CD4-positive, alpha-beta T cell (primary cell): Measurements from ENCODE around the gene FASTK. TPM values are rescaled to one million over a fixed set of nuclear protein-coding genes. Genes with fewer than 3 reads are reported as not detected.

Source experiments
- ATAC-seq: fragments of 200-7000 bp; cut with Tn5 transposase; one replicate; pipeline ENCODE4 v1.10.0; 2022; ENCODE audit warnings: mild to moderate bottlenecking; ENCODE audit not compliant: poor library complexity
- CTCF ChIA-PET: fragments of 350-600 bp; sonication (Branson Sonifier 250); formaldehyde crosslinking; loops from one replicate; lab custom pipeline; 2021; ENCODE audit warnings: antibody characterized with exemption, inconsistent platforms; lab: Charles Lee
- POLR2A ChIA-PET: fragments of 350-600 bp; sonication (Branson Sonifier 250); formaldehyde crosslinking; loops from one replicate; lab custom pipeline; 2021; ENCODE audit warnings: antibody characterized with exemption, inconsistent platforms; lab: Charles Lee
- DNase-seq, 14 experiments: peaks; one replicate each; pipeline ENCODE4 v3.0.0-alpha.2; 2013 to 2020; ENCODE audit warnings: mixed read lengths in 2 of 14
- H3K27ac ChIP-seq, 2 donors: one replicate each; pipeline versions ENCODE4 v1.5.1 to v1.7.0; 2013; ENCODE audit warnings: low read length in 2 of 2, low read depth in 1 of 2, mild to moderate bottlenecking in 1 of 2
- H3K27me3 ChIP-seq, 2 experiments: 1 replicate in 1 of 2; 2 replicates in 1 of 2; pipeline versions ENCODE4 v1.6.1 to v1.7.0; 2013; ENCODE audit warnings: low read length in 2 of 2, control low read depth in 1 of 2, mild to moderate bottlenecking in 1 of 2, moderate library complexity in 1 of 2; ENCODE audit not compliant: insufficient read depth in 2 of 2, control insufficient read depth in 1 of 2
- H3K36me3 ChIP-seq: one replicate; pipeline ENCODE4 v1.6.1; 2013; ENCODE audit warnings: low read length, control low read depth; ENCODE audit not compliant: insufficient read depth
- H3K4me1 ChIP-seq: one replicate; pipeline ENCODE4 v1.6.1; 2013; ENCODE audit warnings: low read length, control low read depth; ENCODE audit not compliant: insufficient read depth
- H3K4me3 ChIP-seq: one replicate; pipeline ENCODE4 v1.5.1; 2013; ENCODE audit warnings: mild to moderate bottlenecking, low read length, moderate library complexity
- H3K9me3 ChIP-seq, 2 experiments: 1 replicate in 1 of 2; 2 replicates in 1 of 2; pipeline versions ENCODE4 v1.6.1 to v1.7.0; 2013; ENCODE audit warnings: low read length in 2 of 2, mild to moderate bottlenecking in 2 of 2, control low read depth in 1 of 2, moderate library complexity in 1 of 2; ENCODE audit not compliant: control insufficient read depth in 1 of 2, insufficient read depth in 1 of 2
- H3K27ac Mint-ChIP-seq: one replicate; pipeline ENCODE4 v1.8.0; 2020; ENCODE audit warnings: mixed read lengths
- H3K27me3 Mint-ChIP-seq: one replicate; pipeline ENCODE4 v1.8.0; 2021; ENCODE audit warnings: mixed read lengths
- H3K36me3 Mint-ChIP-seq: one replicate; pipeline ENCODE4 v1.8.0; 2021; ENCODE audit warnings: low read depth, mixed read lengths
- H3K4me1 Mint-ChIP-seq: one replicate; pipeline ENCODE4 v1.8.0; 2021; ENCODE audit warnings: low read depth, mixed read lengths
- H3K4me3 Mint-ChIP-seq: one replicate; pipeline ENCODE4 v1.8.0; 2020; ENCODE audit warnings: mild to moderate bottlenecking, mixed read lengths
- H3K9me3 Mint-ChIP-seq: one replicate; pipeline ENCODE4 v1.8.0; 2020; ENCODE audit warnings: mixed read lengths
- intact Hi-C, 2 experiments: fragments of 100-400 bp; cut with DNase I in 1 of 2; cut with micrococcal nuclease in 1 of 2; formaldehyde crosslinking; loops; one replicate each; pipeline versions ENCODE4 v1.15.1 to v1.9.0; 2023 to 2025; cut with DNase I, micrococcal nuclease
- total RNA-seq, 174 experiments: library from RNA in 2 of 174; stranded (reverse) in 2 of 174; gene quantifications; one replicate each; pipeline ENCODE4 v1.2.3 and lab custom pipeline; 2021 to 2026
- TF ChIP-seq, protein P1 (sequence below): fragments of 200-600 bp; IDR thresholded peaks from one replicate; pipeline ENCODE4 v1.8.0; 2022; ENCODE audit warnings: antibody characterized with exemption, mild to moderate bottlenecking

Gene FASTK
- total RNA-seq, 2 experiments from 2014 or later = 82.2 to 84.2 TPM

DNA sequence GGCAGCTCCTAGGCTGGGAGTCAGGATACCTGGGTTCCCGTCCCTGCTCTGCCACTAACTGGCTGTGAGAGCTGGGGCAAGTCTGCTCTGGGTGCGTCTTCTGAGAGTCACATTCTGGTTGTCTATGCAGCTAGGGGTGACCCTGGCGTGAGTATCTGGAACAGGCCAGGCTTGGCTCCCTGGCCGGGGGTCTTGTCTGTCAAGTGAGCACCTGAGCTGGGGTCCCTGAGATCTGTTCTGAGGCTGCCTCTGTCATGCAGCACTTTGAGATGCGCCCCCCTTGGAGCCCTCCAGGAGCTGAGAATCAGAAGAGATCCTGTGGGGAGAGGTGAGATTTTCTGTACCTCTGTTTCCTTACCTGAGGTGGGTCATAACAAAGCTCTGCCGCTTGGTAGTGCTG is 13.1 kb upstream of the FASTK start:
- ATAC-seq (no peak), DNase-seq (no peak)
- H3K9me3 ChIP-seq = no peaks in the 10 kb centered on the region
- H3K27me3 ChIP-seq = no peaks in the 10 kb centered on the region
- ChIA-PET POLR2A (no interaction called here), CTCF (interaction anchor here (1.2 kb wide), 1 partner anchor 30 kb away, joined by 3 read pairs; no protein-coding TSS in a partner anchor)
- Mint-ChIP-seq H3K36me3 (peaks cover 11% of the 10 kb centered on the region), H3K27ac (no peak overlapping the region), H3K4me1 (peaks cover 16% of the 10 kb centered on the region), H3K9me3 (no peaks in the 10 kb centered on the region), H3K27me3 (peaks cover 4% of the 10 kb centered on the region), H3K4me3 (no peak overlapping the region)
- H3K4me1 ChIP-seq = peaks cover 32% of the 10 kb centered on the region
- no peak overlapping the region for H3K4me3 ChIP-seq
- no peaks in the 10 kb centered on the region for H3K36me3 ChIP-seq
- H3K27ac ChIP-seq = no peak overlapping the region
- TF ChIP-seq, protein P1, sequence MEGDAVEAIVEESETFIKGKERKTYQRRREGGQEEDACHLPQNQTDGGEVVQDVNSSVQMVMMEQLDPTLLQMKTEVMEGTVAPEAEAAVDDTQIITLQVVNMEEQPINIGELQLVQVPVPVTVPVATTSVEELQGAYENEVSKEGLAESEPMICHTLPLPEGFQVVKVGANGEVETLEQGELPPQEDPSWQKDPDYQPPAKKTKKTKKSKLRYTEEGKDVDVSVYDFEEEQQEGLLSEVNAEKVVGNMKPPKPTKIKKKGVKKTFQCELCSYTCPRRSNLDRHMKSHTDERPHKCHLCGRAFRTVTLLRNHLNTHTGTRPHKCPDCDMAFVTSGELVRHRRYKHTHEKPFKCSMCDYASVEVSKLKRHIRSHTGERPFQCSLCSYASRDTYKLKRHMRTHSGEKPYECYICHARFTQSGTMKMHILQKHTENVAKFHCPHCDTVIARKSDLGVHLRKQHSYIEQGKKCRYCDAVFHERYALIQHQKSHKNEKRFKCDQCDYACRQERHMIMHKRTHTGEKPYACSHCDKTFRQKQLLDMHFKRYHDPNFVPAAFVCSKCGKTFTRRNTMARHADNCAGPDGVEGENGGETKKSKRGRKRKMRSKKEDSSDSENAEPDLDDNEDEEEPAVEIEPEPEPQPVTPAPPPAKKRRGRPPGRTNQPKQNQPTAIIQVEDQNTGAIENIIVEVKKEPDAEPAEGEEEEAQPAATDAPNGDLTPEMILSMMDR = no peak
- intact Hi-C loops = no loop called here

DNA sequence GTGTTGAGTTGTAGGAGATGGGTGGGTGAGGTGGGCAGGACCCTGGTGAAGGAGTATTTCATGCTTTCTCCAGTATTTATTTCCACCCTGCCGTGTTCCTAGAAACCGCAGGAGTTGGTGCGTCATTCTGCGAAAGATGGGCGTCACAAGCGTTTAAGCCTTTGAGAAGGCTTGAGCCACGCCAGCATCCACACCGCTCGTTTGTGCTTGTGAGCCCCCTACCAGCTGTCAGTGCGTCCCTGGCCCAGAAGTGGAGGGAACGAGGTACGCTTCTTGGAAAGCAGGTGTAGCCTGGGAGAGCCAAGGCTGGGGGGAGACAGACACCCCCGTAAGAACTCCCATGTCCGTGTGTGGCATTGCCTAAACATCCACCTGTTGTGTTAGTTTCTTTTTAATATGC is 11.4 kb upstream of the FASTK start:
- CTCF ChIA-PET = interaction anchor here (0.9 to 1.6 kb wide), 2 partner anchors 18 to 20 kb away, joined by 3 to 4 read pairs; no protein-coding TSS in a partner anchor

DNA sequence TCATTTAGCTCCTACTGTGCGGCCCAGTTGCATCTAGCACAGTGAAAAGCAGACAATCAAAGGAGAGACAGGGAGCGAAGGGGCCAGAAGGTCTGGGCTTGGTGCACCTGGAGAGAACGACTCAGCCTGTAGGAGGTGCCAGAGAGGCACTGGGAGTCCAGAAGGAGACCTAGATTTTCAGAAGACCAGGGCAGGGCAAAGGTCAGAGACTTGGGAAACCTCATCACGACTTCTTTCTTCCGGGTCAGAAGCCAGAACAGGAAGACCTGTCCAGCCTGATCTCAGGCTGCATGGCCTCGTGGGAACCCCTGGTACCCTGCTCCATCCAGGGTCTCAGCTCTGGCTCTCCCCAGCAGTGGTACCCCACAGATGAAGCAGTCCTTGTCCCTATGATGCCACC is 10.8 kb upstream of the FASTK start:
- ATAC-seq = no peak
- Histone ChIP-seq H3K27me3 (no peaks in the 10 kb centered on the region), H3K36me3 (no peaks in the 10 kb centered on the region), H3K4me1 (peaks cover 53% of the 10 kb centered on the region), H3K9me3 (peaks cover 0 to 3% of the 10 kb centered on the region in 2 experiments), H3K4me3 (no peak overlapping the region), H3K27ac (no peak overlapping the region)
- Mint-ChIP-seq H3K27ac (no peak overlapping the region), H3K9me3 (no peaks in the 10 kb centered on the region), H3K4me3 (no peak overlapping the region), H3K4me1 (peaks cover 23% of the 10 kb centered on the region), H3K36me3 (peaks cover 11% of the 10 kb centered on the region), H3K27me3 (peaks cover 4% of the 10 kb centered on the region)
- peak in 2 of 14 experiments; percentile 52 to 60 for DNase-seq
- TF ChIP-seq, protein P1 = no peak
- ChIA-PET POLR2A (no interaction called here), CTCF (interaction anchor here (0.9 to 1.6 kb wide), 3 partner anchors 19 to 77 kb away, joined by 3 to 4 read pairs (median 3); no protein-coding TSS in a partner anchor)
- intact Hi-C loops = no loop called here

More for the DNA sequence above, 11.4 kb upstream of the FASTK start:
- H3K27me3 ChIP-seq = no peaks in the 10 kb centered on the region
- DNase-seq (no peak), ATAC-seq (no peak)
- no peak overlapping the region for H3K4me3 ChIP-seq
- no peaks in the 10 kb centered on the region for H3K36me3 ChIP-seq
- no peak overlapping the region for H3K27ac ChIP-seq
- Mint-ChIP-seq H3K27me3 (peaks cover 4% of the 10 kb centered on the region), H3K9me3 (no peaks in the 10 kb centered on the region), H3K4me3 (no peak overlapping the region), H3K36me3 (peaks cover 11% of the 10 kb centered on the region), H3K27ac (no peak overlapping the region), H3K4me1 (peaks cover 23% of the 10 kb centered on the region)
- TF ChIP-seq, protein P1 = no peak
- H3K9me3 ChIP-seq = peaks cover 0 to 3% of the 10 kb centered on the region in 2 experiments
- POLR2A ChIA-PET = no interaction called here
- H3K4me1 ChIP-seq = peaks cover 50% of the 10 kb centered on the region
- intact Hi-C loops = no loop called here
